ENCODE results near the gene IFT122.

Gene IFT122

GRCh38 chr3:129567176-129567705 is 127.2 kb downstream of the IFT122 start:
- no peak for DNase-seq (ENCODE audit: low read depth in 1 of 2, low spot score in 1 of 2)
- Histone ChIP-seq H3K27ac (replicated peaks) (no peak overlapping the region), H3K4me3 (replicated peaks; ENCODE audit: insufficient read depth, low read length) (no peak overlapping the region), H3K27me3 (ENCODE audit: insufficient read depth, poor library complexity, severe bottlenecking) (no peaks in the 10 kb centered on the region)
- TF ChIP-seq POLR2AphosphoS5 (IDR thresholded peaks at IDR 0.05; ENCODE audit: low read depth) (no peak), REST (IDR thresholded peaks at IDR 0.05; ENCODE audit: insufficient replicate concordance, low read depth) (no peak), SPI1 (IDR thresholded peaks at IDR 0.05; ENCODE audit: borderline replicate concordance, low read depth) (no peak), CTCF (IDR thresholded peaks at IDR 0.05; ENCODE audit: insufficient read depth, low read length) (no peak), GABPA (IDR thresholded peaks at IDR 0.05; ENCODE audit: low read depth) (no peak)

GRCh38 chr3:129567939-129568338 is 127.9 kb downstream of the IFT122 start:
- no peak for DNase-seq (ENCODE audit: low read depth in 1 of 2, low spot score in 1 of 2)
- TF ChIP-seq REST (IDR thresholded peaks at IDR 0.05; ENCODE audit: insufficient replicate concordance, low read depth), result no peak
- Histone ChIP-seq H3K27ac (replicated peaks) (no peak overlapping the region), H3K27me3 (ENCODE audit: insufficient read depth, poor library complexity, severe bottlenecking) (no peaks in the 10 kb centered on the region), H3K4me3 (replicated peaks; ENCODE audit: insufficient read depth, low read length) (no peak overlapping the region)

- Histone ChIP-seq H3K27me3 (ENCODE audit: insufficient read depth, poor library complexity, severe bottlenecking) (no peaks in the 10 kb centered on the region), H3K27ac (replicated peaks) (no peak overlapping the region), H3K4me3 (replicated peaks; ENCODE audit: insufficient read depth, low read length) (no peak overlapping the region)
- TF ChIP-seq GABPA (IDR thresholded peaks at IDR 0.05; ENCODE audit: low read depth), result no peak
- TF ChIP-seq SPI1 (IDR thresholded peaks at IDR 0.05; ENCODE audit: borderline replicate concordance, low read depth), result no peak
- TF ChIP-seq CTCF (IDR thresholded peaks at IDR 0.05; ENCODE audit: insufficient read depth, low read length), result no peak
- no peak for TF ChIP-seq POLR2AphosphoS5 (IDR thresholded peaks at IDR 0.05; ENCODE audit: low read depth)
- no peak for TF ChIP-seq REST (IDR thresholded peaks at IDR 0.05; ENCODE audit: insufficient replicate concordance, low read depth)
- DNase-seq (ENCODE audit: low read depth in 1 of 2, low spot score in 1 of 2), result no peak
Observed at GRCh38 chr3:129569856-129570255, 129.8 kb downstream of the IFT122 start.
